ENCODE measurements around the gene PURB.
A peak's percentile ranks its signal among the peaks of the same experiment; 100 is the strongest.
"Not testable (repeated sequence)": the region's sequence is repeated elsewhere in the genome, so short reads cannot be mapped to it uniquely, and the experiment has no call there.

The PURB gene

DNA sequence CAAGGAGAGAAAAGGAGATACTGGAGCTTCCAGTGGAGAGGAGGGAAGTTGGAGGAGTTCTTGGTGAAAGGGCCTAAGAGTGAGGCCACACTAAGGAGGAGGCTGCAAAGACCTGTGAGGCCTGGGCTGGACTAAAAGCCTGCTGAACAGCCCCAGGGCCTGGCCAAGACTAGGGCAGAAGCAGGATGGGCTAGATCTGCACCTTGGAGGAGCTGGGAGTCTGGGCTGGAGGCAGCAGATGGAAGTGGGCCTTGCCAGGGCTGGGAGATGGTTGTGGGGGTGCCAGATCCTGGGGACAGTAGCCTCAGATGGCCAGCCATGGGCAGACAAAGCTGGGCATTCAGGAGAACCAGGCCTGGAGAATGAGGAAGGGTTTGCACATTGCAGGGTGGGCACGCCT lies 6.5 kb upstream of the PURB start:
- no peak for DNase-seq (ENCODE audit: low read depth)

DNA sequence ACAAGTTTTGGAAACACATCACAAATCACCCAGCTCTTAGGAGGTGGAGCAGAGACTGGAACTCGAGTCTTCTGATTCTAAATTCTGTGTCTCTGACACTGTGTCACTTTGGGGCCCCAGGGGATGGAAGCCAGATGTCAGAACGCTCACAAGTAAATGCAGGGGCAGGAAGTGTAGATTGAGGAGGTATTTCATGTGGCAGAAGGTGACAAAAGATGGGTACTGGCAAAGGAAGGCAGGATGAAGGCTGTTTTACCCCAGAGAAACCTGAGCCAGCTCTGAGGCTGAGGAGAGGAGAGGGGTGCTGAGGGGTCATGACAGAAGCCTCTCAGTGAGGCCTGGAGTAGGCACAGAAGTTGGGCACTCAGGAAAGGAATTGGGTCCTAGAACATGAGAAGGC lies 6.0 kb upstream of the PURB start:
- no peak for DNase-seq (ENCODE audit: low read depth)

DNA sequence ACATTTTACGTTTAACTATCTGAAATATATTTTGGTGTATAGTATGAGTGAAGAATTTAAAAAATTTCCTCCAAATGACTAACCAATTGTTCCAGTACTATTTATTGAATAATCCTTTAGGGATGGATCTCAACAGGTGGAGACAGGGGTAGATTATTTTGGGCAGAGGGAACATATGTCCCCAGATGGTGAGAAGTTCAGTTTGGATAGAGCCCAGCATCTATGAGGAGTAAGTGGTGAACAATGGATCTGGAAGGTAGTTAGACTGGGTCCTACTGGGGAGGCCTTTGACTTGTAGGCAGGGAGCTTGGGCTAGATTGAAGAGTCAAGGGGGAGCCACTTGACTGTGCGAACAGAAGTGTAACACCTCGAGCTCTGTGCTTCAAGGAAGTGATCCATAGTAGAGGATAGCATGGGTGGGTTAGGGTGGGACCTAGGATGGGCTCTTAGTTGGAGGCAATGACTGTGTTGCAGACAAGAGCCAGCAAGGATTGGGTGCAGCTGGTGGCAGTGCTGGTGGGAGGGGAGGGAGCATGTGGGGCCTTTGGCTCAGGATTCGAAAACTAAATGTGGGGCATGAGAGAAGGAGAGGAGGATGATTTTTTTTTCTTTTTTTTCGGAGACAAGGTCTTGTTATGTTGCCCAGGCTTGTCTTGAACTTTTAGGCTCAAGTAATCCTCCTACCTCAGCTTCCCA lies 3.9 kb upstream of the PURB start:
- no peak for DNase-seq (ENCODE audit: low read depth)

DNA sequence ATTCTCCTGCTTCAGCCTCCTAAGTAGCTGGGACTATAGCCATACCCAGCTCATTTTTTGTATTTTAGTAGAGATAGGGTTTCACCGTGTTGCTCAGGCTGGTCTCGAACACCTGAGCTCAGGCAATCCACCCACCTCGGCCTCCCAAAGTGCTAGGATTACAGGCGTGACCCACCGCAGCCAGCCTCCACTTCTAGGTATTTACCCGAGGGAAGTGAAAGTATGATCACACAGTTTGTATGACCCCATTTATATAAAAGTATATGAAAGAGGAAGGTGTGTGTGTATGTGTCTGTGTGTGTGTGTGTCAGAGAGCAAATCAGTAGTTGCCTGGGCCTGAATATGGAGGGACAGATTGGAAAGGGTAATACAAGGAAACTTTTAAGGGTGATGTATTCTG lies 2.0 kb upstream of the PURB start:
- DNase-seq (ENCODE audit: low read depth) = no peak

DNA sequence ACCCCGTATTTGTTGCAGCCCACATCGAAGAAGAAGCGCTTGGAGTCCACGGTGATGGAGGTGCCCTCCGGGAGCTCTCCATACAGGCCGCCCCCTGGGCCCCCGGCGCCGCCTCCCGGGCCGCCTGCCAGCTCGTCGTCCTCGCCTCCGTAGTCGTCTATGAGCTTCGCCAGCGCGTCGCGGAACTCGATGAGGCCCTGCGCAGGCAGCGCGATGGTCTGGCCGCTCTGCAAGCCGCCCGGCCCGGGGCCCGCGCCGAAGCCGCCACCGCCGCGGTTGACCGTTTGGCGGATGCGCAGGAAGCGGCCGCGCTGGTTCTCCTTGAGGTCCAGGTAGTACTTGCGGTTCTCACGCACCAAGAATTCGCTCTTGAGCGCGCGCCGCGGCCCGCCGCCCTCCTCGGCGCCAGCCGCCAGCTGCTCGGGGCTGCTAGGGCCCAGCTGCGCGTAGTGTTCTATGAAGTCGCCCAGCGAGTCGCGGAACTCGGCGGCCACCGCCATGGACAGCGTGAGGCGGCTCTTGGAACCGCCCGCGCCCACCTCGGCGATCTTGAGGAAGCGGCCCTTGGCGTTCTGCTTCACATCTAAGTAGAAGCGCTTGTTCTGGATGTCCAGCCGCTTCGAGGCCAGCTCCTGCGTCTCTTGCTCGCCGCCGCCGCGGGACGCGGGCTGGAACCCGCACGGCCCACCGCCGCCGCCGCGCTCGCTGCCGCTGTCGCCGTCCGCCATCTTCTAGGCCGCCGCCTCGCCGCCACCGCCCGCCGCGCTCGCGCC lies 523 bp downstream of the PURB start:
- DNase-seq (ENCODE audit: low read depth) = peak; percentile 16

DNA sequence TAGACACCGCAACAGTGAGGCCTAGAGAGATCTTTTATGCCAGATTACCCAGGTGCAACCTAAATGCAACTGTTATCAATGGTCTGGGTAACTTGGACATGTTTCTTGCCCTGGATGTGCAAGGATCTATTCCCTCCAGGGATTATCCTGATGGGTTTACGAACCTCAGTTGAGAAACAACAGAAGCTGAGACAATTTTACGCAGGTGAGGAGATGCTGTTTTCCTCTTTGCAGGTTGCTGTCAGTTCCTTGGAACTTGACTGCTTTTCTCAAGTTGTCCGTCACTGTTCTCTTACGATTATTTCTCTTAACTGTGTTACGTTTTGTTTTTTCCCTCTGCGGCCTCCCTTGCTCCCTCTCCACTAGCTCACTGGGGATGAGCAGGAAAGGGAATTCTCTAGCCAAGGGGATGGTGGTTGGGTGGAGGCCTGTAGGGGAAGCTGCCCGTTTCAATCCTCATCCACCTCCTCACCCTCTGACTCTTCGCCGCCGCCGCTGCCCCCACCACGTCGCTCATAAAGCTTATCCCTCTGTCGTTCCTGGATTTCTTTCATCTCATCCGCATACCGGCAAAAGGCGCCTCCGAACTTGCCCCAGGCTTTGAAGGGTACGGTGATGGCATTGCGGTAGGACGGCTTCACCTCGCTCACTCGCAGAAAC lies 1.2 kb downstream of the PURB start:
- DNase-seq (ENCODE audit: low read depth) = no peak

DNA sequence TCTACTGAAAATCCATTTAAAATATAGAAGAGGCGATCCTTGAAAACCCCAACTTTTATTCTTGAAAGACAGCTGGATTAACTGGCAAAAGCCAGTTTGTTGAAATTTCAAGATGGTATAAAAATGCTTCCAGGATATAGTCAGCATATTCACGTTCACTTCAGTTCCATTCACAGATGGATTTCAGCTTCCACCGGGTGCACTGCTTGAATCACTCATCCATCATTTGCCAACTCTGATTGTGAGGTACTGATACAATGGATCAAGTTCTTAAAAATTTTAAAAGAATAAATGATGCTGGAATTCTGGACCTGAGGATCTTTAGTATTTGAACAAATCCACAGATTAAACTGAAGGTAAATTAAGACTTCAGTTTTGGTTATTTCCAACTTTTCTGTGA lies 2.4 kb downstream of the PURB start:
- DNase-seq (ENCODE audit: low read depth) = no peak

DNA sequence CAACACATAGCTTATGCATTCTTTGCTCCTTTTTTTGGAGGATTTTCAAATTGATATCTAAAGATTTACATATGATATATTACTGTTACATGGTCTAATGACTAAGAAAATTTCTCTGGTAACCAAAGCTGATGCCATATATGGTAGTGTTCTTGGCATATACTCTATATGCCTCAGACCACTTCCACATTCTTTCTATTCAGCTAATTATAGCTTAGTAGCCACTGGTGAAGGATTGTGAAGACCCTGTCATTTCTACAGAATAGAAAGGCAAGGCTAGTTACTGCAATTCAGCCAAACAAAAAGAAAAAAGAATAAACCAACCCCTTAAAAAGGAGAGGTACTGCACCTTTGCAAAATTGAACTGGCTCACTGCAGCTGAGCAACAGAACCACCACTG lies 3.7 kb downstream of the PURB start:
- no peak for DNase-seq (ENCODE audit: low read depth)

DNA sequence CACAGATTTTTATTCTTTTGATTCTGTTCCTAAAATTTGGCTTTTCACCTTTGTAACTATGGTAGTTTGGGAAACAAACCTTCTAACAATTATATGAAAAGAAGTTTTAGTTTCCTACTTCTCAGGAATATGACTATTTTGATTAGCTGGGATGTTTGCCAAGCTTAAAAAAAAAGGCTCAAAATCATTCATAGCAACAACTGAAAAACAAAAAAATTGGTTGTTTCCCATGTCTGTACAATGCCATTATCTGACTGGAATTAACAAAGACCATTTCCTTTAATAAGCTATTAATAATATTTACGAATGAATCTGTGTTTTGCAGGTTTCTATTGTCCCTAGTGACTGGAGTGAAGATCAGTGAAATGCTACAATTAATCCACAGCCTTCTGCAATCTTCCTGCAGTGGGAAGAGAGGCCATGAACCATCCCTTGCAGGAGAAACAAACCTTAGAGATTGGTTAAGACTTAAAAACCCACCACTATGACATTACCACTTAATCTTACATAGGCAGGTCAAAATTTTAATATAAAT lies 4.2 kb downstream of the PURB start:
- no peak for DNase-seq (ENCODE audit: low read depth)

DNA sequence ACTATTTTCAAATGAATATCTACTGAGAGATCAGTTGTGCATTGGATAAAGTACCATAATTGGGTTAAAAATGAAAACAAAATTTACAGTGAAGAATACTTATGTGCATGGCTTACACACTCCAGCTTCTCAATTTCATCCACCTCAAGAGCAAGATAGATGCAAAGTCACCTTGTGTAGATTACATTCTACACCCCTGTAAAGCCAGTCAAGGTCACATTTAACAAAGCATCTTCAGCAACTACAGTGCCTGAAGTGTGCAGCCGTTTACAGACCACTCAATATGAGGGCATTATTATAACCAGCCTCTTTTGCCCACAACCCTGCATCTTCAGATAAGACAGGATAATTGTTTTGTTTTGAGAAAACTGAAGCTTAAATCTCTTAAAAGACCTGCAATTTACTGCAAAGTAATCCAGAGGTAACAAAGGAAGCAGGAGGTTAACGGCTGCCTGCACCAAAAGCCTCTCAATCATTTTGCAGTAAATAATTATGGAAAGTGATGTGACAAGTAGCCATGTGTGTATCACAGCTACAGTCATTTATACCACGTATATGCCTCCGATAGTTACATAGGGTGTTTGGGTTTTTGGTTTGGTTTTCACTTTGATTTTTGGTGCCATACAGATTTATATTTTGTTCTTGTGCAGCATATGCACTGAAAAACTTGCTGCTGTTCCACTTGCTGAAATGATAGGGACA lies 4.9 kb downstream of the PURB start:
- DNase-seq (ENCODE audit: low read depth) = no peak

DNA sequence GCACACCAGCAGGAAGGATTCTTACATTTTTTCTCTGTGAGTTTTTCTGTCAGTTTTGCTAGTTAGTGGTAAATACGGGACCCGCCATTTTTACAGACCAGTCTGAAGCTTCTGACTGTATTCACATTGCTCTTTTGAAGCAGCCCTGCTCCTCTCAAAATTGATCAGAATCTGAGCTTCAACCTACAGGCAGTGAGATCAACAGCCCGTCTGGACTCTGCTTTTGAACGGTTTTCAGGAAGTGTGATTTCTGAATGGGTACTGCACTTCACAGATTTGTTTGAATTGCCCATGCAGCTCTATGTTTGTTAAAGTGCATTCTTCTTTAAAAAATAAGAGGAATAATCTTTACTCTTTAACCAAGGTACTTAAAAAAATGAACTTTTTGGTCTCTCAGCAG lies 8.9 kb downstream of the PURB start:
- DNase-seq (ENCODE audit: low read depth) = no peak

DNA sequence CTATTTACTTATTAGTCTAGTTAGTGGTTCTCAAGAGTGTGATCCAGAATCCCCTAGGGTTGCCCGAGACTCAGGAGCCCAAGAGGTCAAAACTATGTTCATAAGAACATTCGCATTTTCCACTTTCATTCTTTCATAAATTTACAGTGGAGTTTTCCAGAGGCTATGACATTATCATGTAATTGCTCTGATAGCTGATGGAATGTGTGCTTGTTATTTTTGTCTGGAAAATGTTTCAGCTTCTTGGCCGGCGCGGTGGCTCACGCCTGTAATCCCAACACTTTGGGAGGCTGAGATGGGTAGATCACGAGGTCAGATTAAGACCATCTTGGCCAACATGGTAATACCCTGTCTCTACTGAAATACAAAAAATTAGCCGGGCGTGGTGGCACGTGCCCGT lies 10.1 kb downstream of the PURB start:
- no peak for DNase-seq (ENCODE audit: low read depth)

DNA sequence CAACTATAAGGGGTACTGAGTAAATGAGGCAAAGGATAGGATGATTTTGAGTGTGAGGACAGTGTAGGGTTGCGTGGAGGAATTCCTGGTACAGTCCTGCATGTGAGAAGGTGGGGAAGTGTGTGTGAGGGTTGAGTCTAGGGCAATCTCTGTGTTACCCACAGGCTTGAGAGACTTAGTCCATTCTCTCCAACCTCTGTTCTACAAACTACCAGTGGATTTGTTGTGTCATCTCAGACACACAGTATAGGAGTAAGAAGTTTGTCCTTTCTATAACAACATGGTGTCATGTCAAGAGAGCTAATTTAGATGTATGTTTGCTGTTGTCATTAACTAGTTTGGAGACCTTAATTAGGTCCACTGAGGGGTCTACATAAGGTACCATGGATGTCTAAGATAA lies 12.5 kb downstream of the PURB start:
- DNase-seq (ENCODE audit: low read depth) = no peak

DNA sequence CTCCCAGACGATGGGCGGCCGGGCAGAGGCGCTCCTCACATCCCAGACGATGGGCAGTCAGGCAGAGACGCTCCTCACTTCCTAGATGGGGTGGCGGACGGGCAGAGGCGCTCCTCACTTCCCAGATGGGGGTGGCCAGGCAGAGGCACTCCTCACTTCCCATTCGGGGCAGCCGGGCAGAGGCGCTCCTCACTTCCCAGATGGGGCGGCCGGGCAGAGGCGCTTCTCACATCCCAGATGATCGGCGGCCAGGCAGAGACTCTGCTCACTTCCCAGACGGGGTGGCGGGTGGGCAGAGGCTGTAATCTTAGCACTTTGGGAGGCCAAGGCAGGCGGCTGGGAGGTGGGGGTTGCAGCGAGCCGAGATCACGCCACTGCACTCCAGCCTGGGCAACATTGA lies 13.4 kb downstream of the PURB start:
- not testable (repeated sequence) for DNase-seq (ENCODE audit: low read depth)

DNA sequence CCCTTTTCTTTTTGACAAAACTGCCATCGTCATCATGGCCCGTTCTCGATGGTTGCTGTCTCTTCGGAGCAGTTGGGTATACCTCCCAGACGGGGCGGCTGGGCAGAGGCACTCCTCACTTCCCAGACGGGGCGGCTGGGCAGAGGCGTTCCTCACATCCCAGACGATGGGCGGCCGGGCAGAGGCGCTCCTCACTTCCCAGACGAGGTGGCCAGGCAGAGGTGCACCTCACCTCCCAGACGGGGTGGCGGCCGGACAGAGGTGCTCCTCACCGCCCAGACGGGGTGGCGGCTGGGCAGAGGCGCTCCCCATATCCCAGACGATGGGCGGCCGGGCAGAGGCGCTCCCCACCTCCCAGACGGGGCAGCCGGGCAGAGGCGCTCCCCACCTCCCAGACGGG lies 14.6 kb downstream of the PURB start:
- DNase-seq (ENCODE audit: low read depth) = not testable (repeated sequence)

DNA sequence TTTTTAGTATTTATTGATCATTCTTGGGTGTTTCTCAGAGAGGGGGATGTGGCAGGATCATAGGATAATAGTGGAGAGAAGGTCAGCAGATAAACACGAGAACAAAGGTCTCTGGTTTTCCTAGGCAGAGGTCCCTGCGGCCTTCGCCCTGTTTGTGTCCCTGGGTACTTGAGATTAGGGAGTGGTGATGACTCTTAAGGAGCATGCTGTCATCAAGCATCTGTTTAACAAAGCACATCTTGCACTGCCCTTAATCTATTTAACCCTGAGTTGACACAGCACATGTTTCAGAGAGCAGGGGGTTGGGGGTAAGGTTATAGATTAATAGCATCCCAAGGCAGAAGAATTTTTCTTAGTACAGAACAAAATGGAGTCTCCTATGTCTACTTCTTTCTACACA lies 15.0 kb downstream of the PURB start:
- DNase-seq (ENCODE audit: low read depth) = not testable (repeated sequence)

DNA sequence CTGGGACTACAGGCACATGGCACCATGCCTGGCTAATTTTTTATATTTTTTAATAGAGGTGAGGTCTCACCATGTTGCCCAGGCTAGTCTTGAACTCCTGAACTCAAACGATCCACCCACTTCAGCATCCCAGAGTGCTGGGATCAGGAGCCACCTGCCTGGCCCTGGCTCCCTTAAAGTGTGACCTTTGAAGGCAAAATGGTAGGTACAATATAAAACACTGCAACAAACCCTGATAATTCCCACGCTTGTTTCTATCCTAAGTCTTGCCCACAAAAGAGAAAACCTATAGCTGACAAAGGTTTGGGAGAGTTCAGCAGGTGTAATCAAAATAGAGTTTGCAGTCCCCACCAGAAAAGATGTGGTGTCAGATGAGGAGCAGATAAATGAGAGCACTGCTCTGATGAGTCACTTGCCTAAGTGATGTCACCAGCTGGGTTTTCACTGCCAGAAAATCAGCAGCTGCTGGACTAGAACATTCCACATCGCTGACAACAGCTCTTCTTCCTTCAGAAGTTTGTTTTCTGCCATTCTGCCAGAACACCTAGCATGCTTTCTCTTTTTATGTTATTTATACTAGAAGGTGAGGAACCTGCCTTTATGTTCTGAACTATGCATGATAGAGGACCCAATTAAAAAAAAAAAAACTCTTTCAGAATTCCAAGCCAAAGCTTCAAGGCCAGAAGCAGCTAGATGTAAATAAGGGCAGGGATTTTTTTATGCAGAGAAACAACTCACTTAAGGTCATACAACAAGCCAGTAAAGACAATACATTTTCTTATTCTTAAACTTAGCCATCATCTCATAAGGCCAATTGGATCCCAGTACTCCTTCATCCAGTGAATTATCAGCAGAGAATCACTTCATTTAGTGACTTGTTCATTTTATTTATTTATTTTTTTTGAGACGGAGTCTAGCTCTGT lies 18.0 kb downstream of the PURB start:
- no peak for DNase-seq (ENCODE audit: low read depth)

DNA sequence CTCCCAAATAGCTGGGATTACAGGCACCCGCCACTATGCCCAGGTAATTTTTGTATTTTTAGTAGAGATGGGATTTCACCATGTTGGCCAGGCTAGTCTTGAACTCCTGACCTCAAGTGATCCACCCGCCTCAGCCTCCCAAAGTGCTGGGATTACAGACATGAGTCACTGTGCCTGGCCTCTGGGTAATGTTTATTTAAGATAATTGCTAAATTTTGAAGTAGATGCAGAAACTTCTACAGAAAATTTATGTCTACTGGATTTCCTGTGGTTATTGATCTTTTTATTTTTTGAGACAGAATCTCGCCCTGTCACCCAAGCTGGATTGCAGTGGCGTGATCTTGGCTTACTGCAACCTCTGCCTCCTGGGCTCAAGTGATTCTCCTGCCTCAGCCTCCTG lies 23.4 kb downstream of the PURB start:
- DNase-seq (ENCODE audit: low read depth) = not testable (repeated sequence)

DNA sequence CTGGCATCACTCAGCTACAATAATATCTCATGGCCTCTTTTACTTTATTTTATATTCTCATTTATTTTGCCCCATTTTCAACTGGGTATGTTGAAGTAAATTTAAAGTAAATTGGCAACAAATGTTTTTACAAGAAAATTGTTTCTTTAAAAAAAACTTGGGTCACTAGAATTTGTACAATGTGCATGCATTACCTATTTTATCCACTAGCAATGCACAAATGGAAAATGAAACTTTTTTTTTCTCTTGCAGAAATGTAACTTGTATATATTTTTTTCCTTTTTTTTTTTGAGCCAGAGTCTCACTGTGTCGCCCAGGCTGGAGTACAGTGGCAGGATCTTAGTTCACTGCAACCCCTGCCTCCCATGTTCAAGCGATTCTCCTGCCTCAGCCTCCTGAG lies 27.2 kb downstream of the PURB start:
- no peak for DNase-seq (ENCODE audit: low read depth)

DNA sequence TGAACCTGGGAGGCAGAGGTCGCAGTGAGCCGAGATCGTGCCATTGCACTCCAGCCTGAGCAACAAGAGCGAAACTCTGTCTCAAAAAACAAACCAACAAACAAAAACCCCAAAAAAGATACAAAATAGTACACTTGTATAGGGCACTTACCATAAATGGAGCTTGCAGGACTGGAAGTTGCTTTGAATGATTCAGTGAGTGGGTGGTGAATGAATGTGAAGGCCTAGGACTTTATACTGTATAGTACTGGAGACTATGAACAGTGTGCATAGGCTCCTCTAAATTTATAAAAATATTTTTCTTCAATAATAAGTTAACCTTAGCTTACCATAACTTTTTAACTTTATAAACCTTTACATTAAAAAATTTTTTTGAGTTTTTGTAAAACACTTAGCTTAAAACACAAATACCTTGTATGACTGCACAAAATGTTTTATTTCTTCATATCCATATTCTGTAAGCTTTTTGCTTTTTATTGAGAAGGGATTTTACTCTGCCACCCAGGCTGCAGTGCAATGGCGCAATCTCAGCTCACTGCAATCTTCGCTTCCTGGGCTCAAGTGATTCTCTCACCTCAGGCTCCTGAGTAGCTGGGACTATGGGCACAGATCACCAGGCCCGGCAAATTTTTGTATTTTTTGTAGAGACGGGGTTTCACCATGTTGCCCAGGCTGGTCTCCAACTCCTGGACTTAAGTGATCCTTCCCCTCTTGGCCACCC lies 30.5 kb downstream of the PURB start:
- no peak for DNase-seq (ENCODE audit: low read depth)

DNA sequence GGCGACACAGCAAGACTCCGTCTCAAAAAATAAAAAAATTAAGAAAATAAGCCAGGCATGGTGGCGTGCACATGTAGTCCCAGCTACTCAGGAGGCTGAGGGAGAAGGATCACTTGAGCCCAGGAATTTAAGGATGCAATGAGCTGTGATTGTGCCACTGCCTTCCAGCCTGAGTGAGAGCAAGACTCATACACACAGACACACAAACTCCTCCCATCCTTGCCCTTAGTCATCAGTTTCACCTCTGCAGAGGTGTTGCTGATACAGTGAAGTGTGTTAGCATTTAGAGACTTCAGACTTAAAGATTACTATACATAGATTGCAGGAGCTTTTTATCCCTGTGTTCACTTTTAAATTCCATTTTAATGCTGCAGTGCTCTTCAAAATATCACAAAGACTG lies 31.9 kb downstream of the PURB start:
- no peak for DNase-seq (ENCODE audit: low read depth)

Data from stimulated activated CD8-positive, alpha-beta memory T cell treated with anti-CD3 and anti-CD28 coated beads, Interleukin-15, amount 100 ng/mL, for 1 hour (primary cell).